Activated CD8-positive, alpha-beta T cell treated with anti-CD3 and anti-CD28 coated beads, Interleukin-2, amount 10 ng/mL, durations not matched to agents 7 days and 5 days (primary cell): ENCODE data around the gene ARHGAP1. TPM values are rescaled to one million over a fixed set of nuclear protein-coding genes. Genes with fewer than 3 reads are reported as not detected.

Source experiments
- ATAC-seq: fragments of 150-1000 bp; cut with Tn5 transposase; one replicate; pipeline ENCODE4 v1.10.0; 2021; ENCODE audit warnings: moderate library complexity
- CTCF ChIA-PET: fragments of 350-600 bp; sonication (Branson Sonifier 250); formaldehyde crosslinking; loops from one replicate; lab custom pipeline; 2021; ENCODE audit warnings: antibody characterized with exemption; lab: Charles Lee
- POLR2A ChIA-PET: fragments of 350-600 bp; sonication (Branson Sonifier 250); formaldehyde crosslinking; loops from one replicate; lab custom pipeline; 2021; ENCODE audit warnings: antibody characterized with exemption; lab: Charles Lee
- DNase-seq: peaks from one replicate; pipeline ENCODE4 v3.0.0-alpha.2; 2020
- H3K27ac Mint-ChIP-seq: one replicate; pipeline ENCODE4 v1.8.0; 2021; ENCODE audit warnings: mild to moderate bottlenecking, mixed read lengths
- H3K27me3 Mint-ChIP-seq: one replicate; pipeline ENCODE4 v1.8.0; 2021; ENCODE audit warnings: low read depth, mixed read lengths
- H3K36me3 Mint-ChIP-seq: one replicate; pipeline ENCODE4 v1.8.0; 2021; ENCODE audit warnings: low read depth, mixed read lengths
- H3K4me1 Mint-ChIP-seq: one replicate; pipeline ENCODE4 v1.8.0; 2021; ENCODE audit warnings: low read depth, mixed read lengths
- H3K4me3 Mint-ChIP-seq: one replicate; pipeline ENCODE4 v1.8.0; 2021; ENCODE audit warnings: mild to moderate bottlenecking, mixed read lengths
- H3K9me3 Mint-ChIP-seq: one replicate; pipeline ENCODE4 v1.8.0; 2022; ENCODE audit warnings: mixed read lengths; ENCODE audit not compliant: insufficient read depth
- total RNA-seq, 2 experiments: library from RNA; stranded (reverse); gene quantifications; one replicate each; pipeline ENCODE4 v1.2.3, GENCODE V29; 2021

ARHGAP1 gene
- total RNA-seq, 2 experiments from 2014 or later, result 69.1 to 71.3 TPM

DNA sequence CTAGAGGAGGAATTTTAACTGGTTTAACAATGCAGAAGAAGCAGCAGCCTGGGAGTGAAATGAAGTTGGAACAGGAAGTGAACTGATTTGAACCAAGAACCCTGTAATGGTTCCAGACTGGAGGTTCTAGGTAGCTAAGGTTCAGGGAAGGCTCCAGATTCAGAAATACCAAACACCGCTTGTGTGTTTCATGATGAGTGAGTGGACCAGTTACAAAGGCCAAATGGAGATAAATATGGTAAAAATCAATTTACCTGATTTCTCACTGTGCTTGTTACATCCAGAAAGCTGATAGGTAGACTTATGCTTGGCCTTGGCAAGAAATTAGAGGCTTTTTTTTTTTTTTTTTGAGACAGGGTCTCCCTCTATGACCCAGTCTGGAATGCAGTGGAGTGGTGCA, 70.2 kb downstream of the ARHGAP1 start:
- Mint-ChIP-seq H3K4me1 (peaks cover 14% of the 10 kb centered on the region), H3K27ac (no peak overlapping the region), H3K36me3 (peaks cover 29% of the 10 kb centered on the region), H3K4me3 (no peak overlapping the region), H3K9me3 (no peaks in the 10 kb centered on the region), H3K27me3 (no peaks in the 10 kb centered on the region)
- ChIA-PET POLR2A (interaction anchor here (0.6 kb wide), 1 partner anchor 114 kb away, joined by 3 read pairs; no protein-coding TSS in a partner anchor), CTCF (interaction anchor here (1.0 to 2.6 kb wide), 3 partner anchors 12 to 392 kb away, joined by 3 to 9 read pairs (median 3); no protein-coding TSS in a partner anchor)
- DNase-seq (no peak), ATAC-seq (no peak)

DNA sequence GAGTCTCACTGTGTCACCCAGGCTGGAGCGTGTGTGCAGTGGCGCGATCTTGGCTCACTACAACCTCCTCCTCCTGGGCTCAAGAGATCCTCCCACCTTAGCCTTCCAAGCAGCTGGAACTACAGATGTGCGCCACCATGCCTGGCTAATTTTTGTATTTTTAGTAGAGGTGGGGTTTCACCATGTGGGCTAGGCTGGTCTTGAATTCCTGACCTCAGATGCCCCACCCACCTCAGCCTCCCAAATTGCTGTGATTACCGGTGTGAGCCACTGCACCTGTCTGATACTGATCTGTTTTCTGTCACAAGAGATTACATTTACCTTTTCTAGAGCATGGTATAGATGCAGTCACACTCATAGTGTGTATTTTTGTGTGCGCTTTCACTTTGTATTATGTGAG, 71.5 kb downstream of the ARHGAP1 start:
- H3K36me3 Mint-ChIP-seq, result peaks cover 38% of the 10 kb centered on the region
- no peak overlapping the region for H3K4me3 Mint-ChIP-seq
- no peak overlapping the region for H3K27ac Mint-ChIP-seq
- ChIA-PET CTCF (no interaction called here), POLR2A (no interaction called here)
- H3K4me1 Mint-ChIP-seq, result peaks cover 14% of the 10 kb centered on the region
- no peaks in the 10 kb centered on the region for H3K9me3 Mint-ChIP-seq
- no peaks in the 10 kb centered on the region for H3K27me3 Mint-ChIP-seq
- ATAC-seq (no peak), DNase-seq (no peak)

Other genes starting within 250 kb of the ARHGAP1 start
- gene AMBRA1, start 106.6 kb downstream of the ARHGAP1 start, total RNA-seq, result 10 to 100 TPM; 34.0 to 35.1 TPM
- 1 to 10 TPM; 5.0 to 6.7 TPM for gene HARBI1, start 83.4 kb downstream of the ARHGAP1 start, total RNA-seq
- 10 to 100 TPM; 57.8 to 58.4 TPM for gene ATG13, start 83.1 kb downstream of the ARHGAP1 start, total RNA-seq
- 10 to 100 TPM; 15.8 to 16.1 TPM for gene ZNF408, start 412 bp upstream of the ARHGAP1 start, total RNA-seq
- under 1 TPM in 1 of 2 experiments, not detected in 1; 0.16 TPM for gene F2, start 18.6 kb upstream of the ARHGAP1 start, total RNA-seq
- gene CKAP5, start 145.7 kb upstream of the ARHGAP1 start, total RNA-seq, result 100 to 1,000 TPM; 174 to 176 TPM
- not detected for gene LRP4, start 217.9 kb upstream of the ARHGAP1 start, total RNA-seq
- 10 to 100 TPM; 15.6 to 15.8 TPM for gene CSTPP1, start 236.1 kb upstream of the ARHGAP1 start, total RNA-seq